Tibial nerve (tissue), 4 donors: ENCODE measurements around the gene SYPL1. TPM values are rescaled to one million over a fixed set of nuclear protein-coding genes. Genes with fewer than 3 reads are reported as not detected.

Experiments
- DNase-seq, 2 donors: peaks; one replicate each; pipeline ENCODE4 v3.0.0-alpha.2; 2019; ENCODE audit warnings: low spot score in 2 of 2
- H3K27ac ChIP-seq, 4 donors: fragments of 200-600 bp; sonication (generic) in 3 of 4; one replicate each; pipeline ENCODE4 v1.5.1; 2017 to 2019; ENCODE audit warnings: mild to moderate bottlenecking in 1 of 4
- H3K27me3 ChIP-seq, 2 donors: fragments of 200-600 bp; sonication (generic) in 1 of 2; one replicate each; pipeline versions ENCODE4 v1.5.1 to v1.6.0; 2017 to 2019
- H3K36me3 ChIP-seq, 3 donors: fragments of 200-600 bp; sonication (generic); one replicate each; pipeline ENCODE4 v1.5.1; 2018 to 2019
- H3K4me1 ChIP-seq, 4 donors: fragments of 200-600 bp; sonication (generic) in 3 of 4; one replicate each; pipeline ENCODE4 v1.5.1; 2017 to 2019
- H3K4me3 ChIP-seq, 4 donors: fragments of 200-600 bp; sonication (generic) in 3 of 4; one replicate each; pipeline ENCODE4 v1.5.1; 2017 to 2019; ENCODE audit warnings: mild to moderate bottlenecking in 1 of 4, moderate library complexity in 1 of 4
- H3K9me3 ChIP-seq, 4 donors: fragments of 200-600 bp; sonication (generic) in 3 of 4; one replicate each; pipeline ENCODE4 v1.5.1; 2017 to 2019
- EP300 ChIP-seq, 2 donors: sonication (generic); formaldehyde crosslinking; IDR thresholded peaks; one replicate each; pipeline ENCODE4 v1.6.1; 2017; ENCODE audit warnings: antibody characterized with exemption in 2 of 2, mild to moderate bottlenecking in 1 of 2
- POLR2A ChIP-seq, 2 donors: fragments of 450-650 bp; IDR thresholded peaks; one replicate each; pipeline ENCODE4 v1.6.1; 2017; ENCODE audit warnings: antibody characterized with exemption in 2 of 2, mild to moderate bottlenecking in 2 of 2, moderate library complexity in 2 of 2
- WGBS, 2 donors: methylation state at CpG; one replicate each; pipeline ENCODE4 v1.1.5; 2018; 5-methylcytosine and 5-hydroxymethylcytosine counted together
- total RNA-seq, 4 donors: library from RNA; depleted of rRNA; stranded (reverse); fragments of >200 nt; gene quantifications; one replicate each; pipeline ENCODE4 v1.1.0, GENCODE V29; 2016
- TF ChIP-seq, protein P1 (sequence below), 5 experiments: fragments of 200-600 bp in 3 of 5; fragments of 450-650 bp in 2 of 5; sonication (generic) in 3 of 5; IDR thresholded peaks; one replicate each; pipeline ENCODE4 v1.5.1; 2016 to 2019; ENCODE audit warnings: antibody characterized with exemption in 5 of 5, mild to moderate bottlenecking in 3 of 5, moderate library complexity in 2 of 5

Gene SYPL1
- total RNA-seq, 4 donors from 2014 or later, result 69.6 to 79.5 (median 71.5) TPM

DNA sequence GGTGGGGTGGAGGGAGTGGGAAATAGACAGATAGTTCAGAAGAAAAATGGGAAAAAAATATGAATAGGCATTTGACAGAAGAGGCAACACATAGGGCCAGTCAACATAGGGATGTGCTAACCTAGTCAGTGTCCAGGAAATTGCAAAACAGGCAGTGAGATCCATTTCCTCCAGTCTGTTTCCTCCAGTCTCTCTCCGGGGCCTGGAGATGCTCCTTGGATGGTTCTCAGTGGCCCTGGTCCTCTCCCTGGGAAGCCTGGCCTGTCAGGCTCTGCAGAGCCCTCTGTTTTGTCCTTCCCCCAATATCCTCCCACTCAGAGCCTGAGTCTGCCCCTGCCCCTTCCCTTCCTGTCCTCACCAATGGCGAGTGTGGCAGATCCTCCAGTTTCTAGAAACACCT, 52.6 kb downstream of the SYPL1 start:
- peak overlapping the region in 3 of 4 donors; percentile 58 to 84 (median 66) for H3K27ac ChIP-seq
- H3K9me3 ChIP-seq, result no peaks in the 10 kb centered on the region
- TF ChIP-seq EP300 (IDR thresholded peaks at IDR 0.05), result no peak
- TF ChIP-seq, protein P1, sequence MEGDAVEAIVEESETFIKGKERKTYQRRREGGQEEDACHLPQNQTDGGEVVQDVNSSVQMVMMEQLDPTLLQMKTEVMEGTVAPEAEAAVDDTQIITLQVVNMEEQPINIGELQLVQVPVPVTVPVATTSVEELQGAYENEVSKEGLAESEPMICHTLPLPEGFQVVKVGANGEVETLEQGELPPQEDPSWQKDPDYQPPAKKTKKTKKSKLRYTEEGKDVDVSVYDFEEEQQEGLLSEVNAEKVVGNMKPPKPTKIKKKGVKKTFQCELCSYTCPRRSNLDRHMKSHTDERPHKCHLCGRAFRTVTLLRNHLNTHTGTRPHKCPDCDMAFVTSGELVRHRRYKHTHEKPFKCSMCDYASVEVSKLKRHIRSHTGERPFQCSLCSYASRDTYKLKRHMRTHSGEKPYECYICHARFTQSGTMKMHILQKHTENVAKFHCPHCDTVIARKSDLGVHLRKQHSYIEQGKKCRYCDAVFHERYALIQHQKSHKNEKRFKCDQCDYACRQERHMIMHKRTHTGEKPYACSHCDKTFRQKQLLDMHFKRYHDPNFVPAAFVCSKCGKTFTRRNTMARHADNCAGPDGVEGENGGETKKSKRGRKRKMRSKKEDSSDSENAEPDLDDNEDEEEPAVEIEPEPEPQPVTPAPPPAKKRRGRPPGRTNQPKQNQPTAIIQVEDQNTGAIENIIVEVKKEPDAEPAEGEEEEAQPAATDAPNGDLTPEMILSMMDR (IDR thresholded peaks at IDR 0.05), result no peak
- TF ChIP-seq POLR2A (IDR thresholded peaks at IDR 0.05), result no peak
- DNase-seq, result no peak
- H3K4me3 ChIP-seq, result no peak overlapping the region
- peaks cover 0 to 53% (median 30%) of the 10 kb centered on the region in 4 donors for H3K4me1 ChIP-seq
- H3K36me3 ChIP-seq, result no peaks in the 10 kb centered on the region
- WGBS, 2 donors, result 79 to 88% methylated on average over 2 of the region's 2 CpGs
- no peaks in the 10 kb centered on the region for H3K27me3 ChIP-seq

DNA sequence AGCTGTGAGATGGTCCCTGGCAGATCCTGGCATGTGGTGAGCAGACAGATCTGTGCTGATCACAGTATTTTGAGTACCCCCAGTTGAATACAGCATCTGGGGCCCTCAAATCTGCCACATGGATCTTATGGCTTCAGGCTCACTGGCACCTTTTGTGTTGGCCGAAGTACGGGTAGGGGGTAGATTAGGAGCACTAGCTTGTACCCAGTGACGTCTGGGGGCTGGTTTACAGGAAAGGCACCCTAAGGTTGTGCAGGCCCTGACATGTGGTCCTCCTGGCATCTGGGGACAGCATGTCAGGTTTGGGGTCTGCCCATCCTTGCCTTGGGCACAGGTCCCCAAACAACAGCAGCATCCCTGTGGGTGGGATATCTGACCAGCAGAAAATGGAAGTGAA, 53.2 kb downstream of the SYPL1 start:
- DNase-seq, result no peak
- H3K9me3 ChIP-seq, result no peaks in the 10 kb centered on the region
- peaks cover 0 to 47% (median 23%) of the 10 kb centered on the region in 4 donors for H3K4me1 ChIP-seq
- H3K4me3 ChIP-seq, result no peak overlapping the region
- H3K27me3 ChIP-seq, result no peaks in the 10 kb centered on the region
- TF ChIP-seq EP300 (IDR thresholded peaks at IDR 0.05), result no peak
- TF ChIP-seq POLR2A (IDR thresholded peaks at IDR 0.05), result no peak
- TF ChIP-seq, protein P1 (IDR thresholded peaks at IDR 0.05), result no peak
- WGBS, 2 donors, result 47 to 55% methylated on average over 3 of the region's 3 CpGs
- peak overlapping the region; percentile 45 to 84 (median 62) for H3K27ac ChIP-seq
- no peaks in the 10 kb centered on the region for H3K36me3 ChIP-seq

DNA sequence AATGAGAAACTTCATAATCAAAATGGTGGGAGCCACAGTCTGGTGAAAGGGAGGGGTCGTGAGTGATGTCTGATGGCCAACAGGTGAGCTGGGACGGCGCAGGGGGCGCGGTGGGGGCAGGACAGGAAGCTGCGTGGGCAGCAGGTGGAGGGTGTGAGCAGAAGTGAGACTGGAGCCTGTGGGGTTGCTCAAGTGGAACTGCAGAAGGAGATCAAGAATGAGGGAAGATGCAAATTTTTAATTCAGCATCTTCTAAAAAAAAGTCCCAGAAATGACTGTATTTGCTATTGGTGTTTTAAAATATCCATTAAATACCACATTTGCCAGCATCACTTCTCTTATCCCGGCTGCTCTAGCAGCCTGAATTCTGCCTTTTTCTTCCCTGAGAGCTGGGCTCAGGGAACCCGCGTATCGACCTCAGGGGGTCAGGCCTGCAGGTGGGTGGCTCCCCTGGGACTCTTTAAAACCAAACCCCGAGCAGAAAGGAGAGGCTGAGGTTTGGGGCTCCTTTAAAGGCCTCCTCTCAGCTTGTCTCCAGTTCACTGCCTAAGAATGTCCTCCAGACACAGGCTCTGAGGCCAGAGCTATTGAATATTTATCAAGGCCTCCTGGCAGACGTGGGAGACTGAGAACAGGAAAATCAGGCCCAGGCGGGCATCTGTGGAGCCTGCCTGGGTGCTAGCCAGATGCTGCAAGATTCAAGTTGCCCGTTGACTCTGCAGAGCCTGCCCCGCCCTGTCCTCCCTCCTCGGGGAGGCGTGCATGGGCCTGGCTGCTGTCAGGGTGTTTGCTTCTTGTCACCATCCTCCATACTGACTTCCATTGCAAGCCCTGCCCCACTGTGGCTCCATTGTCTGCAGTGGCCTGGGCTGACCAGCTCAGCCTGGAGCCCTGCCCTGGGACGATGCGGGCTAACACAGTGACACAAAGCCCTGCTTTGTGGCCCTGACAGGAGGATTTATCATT, 53.9 kb downstream of the SYPL1 start:
- 53 to 54% methylated on average over 17 to 18 of the region's 19 CpGs for WGBS, 2 donors
- H3K9me3 ChIP-seq, result no peaks in the 10 kb centered on the region
- no peaks in the 10 kb centered on the region for H3K27me3 ChIP-seq
- no peak overlapping the region for H3K4me3 ChIP-seq
- no peaks in the 10 kb centered on the region for H3K36me3 ChIP-seq
- no peak for TF ChIP-seq EP300 (IDR thresholded peaks at IDR 0.05)
- TF ChIP-seq, protein P1 (IDR thresholded peaks at IDR 0.05), result peak in 1 of 5 experiments; percentile 6
- H3K4me1 ChIP-seq, result peaks cover 0 to 40% (median 20%) of the 10 kb centered on the region in 4 donors
- H3K27ac ChIP-seq, result peak overlapping the region; percentile 45 to 84 (median 62)
- DNase-seq, result no peak

DNA sequence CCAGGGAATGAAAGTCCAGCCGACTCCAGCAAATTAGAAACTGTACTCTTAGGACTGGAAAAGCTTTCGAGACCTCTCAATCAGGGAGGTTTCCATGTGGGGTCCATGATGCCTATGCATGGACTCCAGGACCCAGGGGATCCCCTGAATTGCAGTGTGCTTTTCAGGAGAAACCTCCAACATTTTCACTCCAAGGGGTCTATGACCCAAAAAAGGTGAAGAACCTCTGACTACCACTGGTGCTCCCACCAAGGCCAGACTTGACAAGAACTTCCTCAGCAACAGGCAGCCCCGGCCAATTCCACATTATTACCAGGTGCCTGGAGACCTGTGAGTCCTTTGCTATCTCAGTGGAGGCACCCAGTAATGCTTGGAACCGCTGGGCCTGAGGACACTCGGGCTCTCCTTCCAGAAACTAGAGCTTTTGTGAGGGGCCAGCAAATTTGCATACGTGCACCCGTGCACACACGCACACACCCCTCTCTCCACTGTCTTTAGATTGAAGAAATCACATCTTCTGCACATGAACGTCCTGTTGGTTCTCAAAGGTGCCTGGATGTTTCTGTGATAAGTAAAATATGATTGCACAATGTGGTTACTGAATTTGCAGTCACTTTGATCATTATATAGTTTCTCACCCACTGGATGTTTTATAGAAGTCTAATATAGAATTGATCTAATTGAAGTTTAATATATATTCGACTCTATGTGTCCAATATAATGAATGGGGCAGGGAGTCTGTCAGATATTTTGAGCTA, 54.7 kb downstream of the SYPL1 start:
- Histone ChIP-seq H3K4me1 (peaks cover 0 to 32% (median 18%) of the 10 kb centered on the region in 4 donors), H3K9me3 (no peaks in the 10 kb centered on the region), H3K36me3 (no peaks in the 10 kb centered on the region), H3K27ac (peak overlapping the region in 2 of 4 donors; percentile 23 to 66), H3K27me3 (no peaks in the 10 kb centered on the region), H3K4me3 (no peak overlapping the region)
- TF ChIP-seq POLR2A (IDR thresholded peaks at IDR 0.05) (no peak), EP300 (IDR thresholded peaks at IDR 0.05) (no peak)
- TF ChIP-seq, protein P1 (IDR thresholded peaks at IDR 0.05), result no peak
- WGBS, 2 donors, result 67 to 78% methylated on average over 10 of the region's 10 CpGs
- no peak for DNase-seq
